ENCODE data around the gene GPR37L1.
"Not testable (repeated sequence)": the region's sequence is repeated elsewhere in the genome, so short reads cannot be mapped to it uniquely, and the experiment has no call there.

The GPR37L1 gene

GRCh38 chr1:202155478-202156021 is 32.8 kb downstream of the GPR37L1 start:
- DNase-seq (ENCODE audit: low read depth) = no peak

DNA sequence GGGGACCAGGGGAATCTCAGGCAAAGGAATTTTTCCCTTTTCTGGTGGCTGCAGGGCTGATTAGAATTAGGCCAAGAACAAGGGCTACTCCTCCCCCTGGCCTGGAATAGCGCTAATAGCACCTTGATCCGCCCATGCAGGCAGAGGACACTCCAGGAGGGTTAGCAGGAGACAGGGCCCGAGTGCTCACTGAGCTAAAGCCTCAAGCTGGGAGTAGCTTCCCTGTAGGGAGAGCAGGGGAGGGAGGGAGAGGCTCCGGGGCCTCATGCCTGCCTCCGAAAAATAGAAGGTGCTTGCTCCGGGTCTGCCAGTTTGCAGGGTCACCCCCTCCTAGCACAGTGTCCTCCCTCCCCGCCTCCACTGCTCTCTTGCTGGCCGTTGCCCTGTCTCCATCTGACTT is 33.9 kb downstream of the GPR37L1 start:
- no peak for DNase-seq (ENCODE audit: low read depth)

- DNase-seq (ENCODE audit: low read depth) = no peak
Measured at GRCh38 chr1:202157945-202158344, 35.2 kb downstream of the GPR37L1 start.

GRCh38 chr1:202158810-202159533 is 36.3 kb downstream of the GPR37L1 start:
- DNase-seq (ENCODE audit: low read depth) = no peak

GRCh38 chr1:202159534-202160371 is 37.0 kb downstream of the GPR37L1 start:
- no peak for DNase-seq (ENCODE audit: low read depth)

- DNase-seq (ENCODE audit: low read depth) = no peak
Measured at GRCh38 chr1:202160377-202160940, 37.7 kb downstream of the GPR37L1 start, which contains the start of gene PTPN7. Gene PTPN7 (minus strand): TSS chr1:202160602. CDS start chr1:202159402, 1,200 bp downstream.

DNA sequence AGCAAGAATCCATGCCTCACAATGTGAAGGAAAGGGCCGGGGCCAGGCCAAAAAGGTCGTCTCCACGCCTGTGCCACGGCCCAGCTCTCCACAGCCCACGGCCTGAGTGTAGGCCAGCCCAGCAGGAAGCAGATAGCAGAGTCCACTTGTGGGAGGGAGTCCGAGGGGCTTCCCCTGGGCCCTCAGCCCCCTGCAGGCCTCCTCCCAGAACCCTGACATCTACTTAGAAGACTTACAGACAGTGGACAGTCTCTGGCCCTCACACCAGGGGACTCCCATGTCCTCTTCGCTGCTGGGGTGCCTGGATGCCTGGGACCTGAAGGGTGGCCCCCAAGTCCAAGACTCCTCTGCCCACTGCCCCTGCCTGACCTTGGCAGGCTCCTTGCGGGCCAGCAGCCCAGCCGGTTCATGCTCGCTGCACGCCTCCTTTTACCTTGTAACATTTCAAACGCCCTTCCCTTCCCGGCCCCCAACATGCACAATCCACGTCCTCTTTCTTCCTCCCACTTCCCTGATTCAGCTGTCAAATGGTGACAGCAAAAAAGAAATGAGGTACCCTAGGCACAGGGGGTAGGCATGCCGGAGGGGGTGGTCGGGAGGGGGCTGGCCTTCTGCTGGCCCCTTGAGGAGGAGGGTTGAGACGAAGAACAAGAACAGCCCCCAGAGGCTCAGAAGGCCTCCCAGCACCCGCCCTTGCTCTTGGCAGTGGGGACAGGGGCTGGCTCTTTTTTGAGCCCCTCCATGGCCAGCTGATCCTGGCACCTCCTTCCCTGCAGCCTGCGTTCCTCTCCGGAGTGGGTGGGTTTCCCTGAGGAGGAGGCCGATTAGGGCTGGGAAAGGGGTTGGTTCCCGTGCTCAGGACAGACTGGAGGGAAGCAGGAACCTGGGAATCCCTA is 38.7 kb downstream of the GPR37L1 start:
- DNase-seq (ENCODE audit: low read depth) = no peak

DNA sequence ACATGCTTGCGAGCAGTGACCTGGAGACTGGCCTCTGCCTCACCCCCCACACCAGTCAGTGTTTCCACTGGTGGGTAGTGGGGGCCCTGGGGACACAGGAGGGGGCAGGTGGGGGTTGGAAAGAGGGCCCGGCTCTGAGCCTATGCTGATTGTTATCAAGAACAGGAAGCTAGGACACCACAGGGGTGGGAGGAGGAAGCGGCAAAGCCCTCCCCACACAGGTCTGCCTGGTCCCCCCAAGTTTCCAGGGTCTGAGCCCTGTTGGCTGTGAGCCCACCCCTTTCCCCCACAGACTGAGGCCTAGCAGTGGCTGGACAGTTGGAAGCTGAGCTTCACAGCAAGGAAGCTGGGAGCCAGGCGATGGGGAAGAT is 39.3 kb downstream of the GPR37L1 start:
- DNase-seq (ENCODE audit: low read depth) = no peak

- no peak for DNase-seq (ENCODE audit: low read depth)
Measured at GRCh38 chr1:202162418-202163280, 39.9 kb downstream of the GPR37L1 start.

DNA sequence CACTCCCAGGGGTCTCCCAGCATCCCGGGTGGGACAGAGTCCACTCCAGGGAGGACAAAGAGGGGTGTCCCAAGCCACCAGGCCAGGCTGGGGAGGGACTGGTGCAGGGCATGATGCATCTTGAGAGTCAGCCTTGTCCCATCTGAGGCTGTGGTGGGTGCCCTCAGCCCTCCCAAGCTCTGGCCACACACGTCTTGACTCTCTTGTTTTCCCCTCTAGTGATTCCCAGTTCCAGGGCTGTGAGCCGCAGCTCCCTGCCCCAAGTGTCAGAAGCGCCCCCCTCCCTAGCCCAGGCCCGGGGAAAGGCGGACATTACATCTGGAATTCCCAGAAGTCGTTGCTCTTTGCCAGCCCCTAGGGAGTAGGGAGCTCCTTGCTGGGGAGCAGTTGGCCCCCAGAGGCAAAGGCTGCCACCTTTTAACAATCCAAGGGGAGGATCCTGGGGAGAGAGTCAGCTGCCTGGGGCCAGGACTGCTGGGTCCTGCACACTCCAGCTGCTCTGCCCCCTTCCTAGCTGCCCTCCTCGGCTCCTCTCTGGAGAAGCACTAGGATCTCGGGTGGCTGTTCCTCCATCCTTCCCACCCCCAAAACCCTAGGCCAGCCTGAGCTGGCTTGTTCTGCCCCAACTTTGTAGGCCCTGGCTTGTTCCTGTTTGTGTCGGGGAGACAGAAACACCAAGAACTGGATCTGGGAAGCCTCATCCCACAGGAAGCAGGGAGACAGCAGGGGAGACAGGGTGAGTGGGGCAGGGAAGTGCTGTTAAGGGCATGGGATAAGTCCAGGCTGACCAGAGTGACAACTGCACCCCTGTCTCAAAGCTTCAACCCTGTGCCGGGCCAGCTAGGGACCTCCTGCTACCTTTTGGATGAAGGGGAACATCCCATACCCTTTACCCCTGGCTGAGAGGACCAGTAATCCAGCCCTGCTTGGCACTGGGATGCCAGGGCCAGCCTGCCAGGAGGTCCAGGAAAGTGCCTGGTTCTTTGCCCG is 40.9 kb downstream of the GPR37L1 start:
- DNase-seq (ENCODE audit: low read depth) = no peak

DNA sequence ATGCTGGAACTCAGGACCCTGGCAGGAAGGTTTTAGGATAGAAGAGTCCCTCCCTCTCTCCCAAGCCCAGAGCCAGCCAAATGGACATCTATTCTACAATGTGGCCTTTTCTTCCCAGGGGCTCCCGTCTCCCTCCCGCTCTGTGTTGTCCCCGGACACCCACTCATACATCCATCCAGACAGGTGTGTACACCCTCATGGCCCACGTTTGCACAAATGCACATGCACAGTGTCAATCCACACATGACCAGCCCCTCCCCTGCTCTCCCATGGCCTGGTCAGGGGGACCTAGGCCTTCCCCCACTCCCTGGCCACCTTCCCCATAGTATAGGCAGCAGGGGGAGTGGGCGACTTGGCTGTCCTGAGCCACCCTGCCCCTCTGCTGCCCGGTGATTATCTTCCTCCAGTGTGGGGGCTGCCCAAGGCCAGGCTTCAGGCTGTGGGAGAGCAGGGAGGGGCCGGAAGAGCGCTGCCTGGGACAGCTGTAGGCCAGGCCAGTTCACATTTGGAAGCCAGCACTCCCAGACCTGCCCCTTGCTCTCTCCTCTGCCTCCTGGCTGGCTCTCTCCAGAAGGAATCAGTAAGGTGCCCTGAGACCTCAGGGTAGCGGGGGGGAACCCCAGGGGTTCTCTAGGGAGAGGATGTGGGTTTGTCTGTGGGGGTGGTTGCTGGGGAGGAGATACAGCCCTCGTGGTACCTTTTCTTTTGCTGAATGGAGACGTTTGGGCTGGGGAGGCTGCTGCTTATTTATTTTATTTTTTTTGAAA is 41.7 kb downstream of the GPR37L1 start:
- DNase-seq (ENCODE audit: low read depth) = no peak

DNA sequence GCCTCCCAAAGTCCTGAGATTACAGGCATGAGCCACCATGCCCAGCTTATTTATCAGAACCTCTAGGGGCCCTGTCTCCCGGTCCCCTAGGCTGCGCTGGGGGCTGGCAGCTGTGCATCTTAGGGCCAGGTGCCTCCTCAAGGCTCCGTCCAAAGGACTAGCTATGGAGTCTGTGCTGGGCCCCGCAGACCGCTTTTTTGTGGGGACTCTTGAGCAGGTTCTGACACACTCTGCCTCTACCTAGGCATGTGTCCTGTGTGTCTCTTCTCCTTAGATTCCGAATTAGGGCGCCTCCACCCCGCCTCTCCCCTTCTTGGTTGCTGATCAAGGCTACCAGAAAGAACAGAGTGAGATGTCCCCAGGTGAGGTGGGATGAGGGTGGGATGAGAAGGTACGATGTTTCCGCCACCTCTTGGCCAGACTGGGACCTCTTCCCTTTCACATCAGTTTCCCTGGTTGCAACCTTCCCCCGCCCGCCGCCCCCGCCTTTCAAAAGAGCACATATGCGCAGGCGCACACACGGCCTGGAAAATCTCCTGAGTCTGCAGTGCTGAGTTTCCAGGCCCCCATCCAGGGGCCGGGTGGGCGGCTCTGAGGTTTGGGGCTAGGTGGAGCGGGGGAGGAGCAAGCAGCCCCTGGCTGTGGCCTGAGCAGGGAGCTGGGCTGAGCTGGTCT is 42.7 kb downstream of the GPR37L1 start:
- no peak for DNase-seq (ENCODE audit: low read depth)

DNA sequence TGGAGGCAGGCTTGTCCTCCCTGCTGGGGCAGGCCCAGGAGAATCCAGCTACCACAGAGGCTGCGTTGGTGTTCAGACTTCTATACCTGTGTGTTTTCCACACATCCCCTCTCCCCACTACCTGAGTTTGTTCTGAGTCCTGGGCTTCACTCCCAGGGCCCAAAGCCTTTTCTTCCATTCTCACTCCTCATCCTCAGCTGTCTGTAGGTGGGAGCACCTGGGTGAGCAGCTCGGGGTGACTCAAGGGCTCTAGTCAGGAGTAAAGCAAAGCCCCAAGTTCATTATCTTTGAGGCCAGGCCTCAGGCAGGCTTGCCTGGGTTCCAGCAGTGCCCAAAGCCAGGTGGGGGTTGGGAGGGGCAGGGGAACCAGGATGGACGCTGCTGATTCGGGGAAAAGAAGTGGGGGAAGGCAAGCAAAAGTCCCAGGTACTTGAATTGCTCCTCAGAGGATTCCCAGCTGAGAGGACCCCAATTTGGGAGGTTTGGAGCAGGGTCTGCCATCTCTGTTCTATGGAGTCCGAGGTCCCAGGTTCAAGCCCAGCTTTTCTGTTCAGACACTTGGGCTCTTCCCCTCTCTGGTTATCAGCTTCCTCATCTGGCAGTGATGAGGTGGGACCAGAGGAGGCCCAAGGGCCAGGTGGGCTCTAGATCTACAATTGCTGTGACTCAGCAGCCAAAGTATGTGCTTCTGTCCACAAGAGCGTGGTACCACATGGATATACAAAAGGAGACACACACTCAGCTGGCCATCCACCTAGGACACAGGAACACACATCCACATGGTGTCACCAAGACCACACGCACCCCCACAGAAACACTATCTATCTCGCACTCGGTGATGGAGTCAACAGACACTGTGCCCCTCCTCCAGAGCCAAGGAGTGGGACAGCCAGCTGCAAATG is 43.5 kb downstream of the GPR37L1 start:
- DNase-seq (ENCODE audit: low read depth) = no peak

GRCh38 chr1:202167054-202167453 is 44.3 kb downstream of the GPR37L1 start:
- not testable (repeated sequence) for DNase-seq (ENCODE audit: low read depth)

- DNase-seq (ENCODE audit: low read depth) = peak; percentile 59
Measured at GRCh38 chr1:202167708-202168415, 45.1 kb downstream of the GPR37L1 start.

DNA sequence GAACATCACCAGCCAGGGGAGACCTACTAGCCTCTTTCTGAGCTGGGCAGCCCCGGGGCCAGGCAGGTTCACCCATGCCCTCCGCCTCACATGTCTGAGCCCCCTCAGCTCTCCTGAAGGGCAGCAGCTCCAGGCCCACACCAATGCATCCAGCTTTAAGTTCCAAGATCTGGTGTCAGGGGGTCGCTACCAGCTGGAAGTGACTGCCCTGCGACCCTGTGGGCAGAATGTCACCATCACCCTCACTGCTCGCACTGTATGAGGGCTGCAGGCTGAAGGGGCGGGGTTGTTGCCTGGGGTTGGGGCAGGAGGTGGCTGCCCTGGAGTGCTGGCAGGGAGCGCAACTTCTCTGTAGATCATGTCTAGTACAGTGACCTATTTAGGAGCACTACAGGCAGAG is 46.1 kb downstream of the GPR37L1 start:
- no peak for DNase-seq (ENCODE audit: low read depth)
